Endothelial cell of umbilical vein (primary cell): ENCODE data around the gene CRKL.
"Not testable (repeated sequence)": the region's sequence is repeated elsewhere in the genome, so short reads cannot be mapped to it uniquely, and the experiment has no call there.

Experiments used
- CTCF ChIP-seq, 2 donors: IDR thresholded peaks; 1 replicate in 1 of 2; 2 replicates in 1 of 2; pipeline ENCODE4 v1.5.1; 2011; ENCODE audit warnings: low read length in 2 of 2, mild to moderate bottlenecking in 2 of 2, moderate library complexity in 2 of 2, control low read depth in 1 of 2, inconsistent platforms in 1 of 2, low read depth in 1 of 2; ENCODE audit not compliant: insufficient read depth in 1 of 2; ENCODE audit errors: extremely low read depth in 1 of 2
- EZH2 ChIP-seq: IDR thresholded peaks from 2 replicates; pipeline ENCODE4 v1.6.1; 2012; ENCODE audit warnings: borderline replicate concordance, low read depth, mild to moderate bottlenecking, moderate library complexity, low read length, inconsistent platforms; ENCODE audit not compliant: severe bottlenecking
- FOS ChIP-seq: IDR thresholded peaks from 2 replicates; pipeline ENCODE4 v1.6.1; 2011; ENCODE audit warnings: mild to moderate bottlenecking, low read length, moderate library complexity, borderline replicate concordance; ENCODE audit not compliant: insufficient read depth
- MAX ChIP-seq: IDR thresholded peaks from 2 replicates; pipeline ENCODE4 v1.6.1; 2011; ENCODE audit not compliant: insufficient read depth, insufficient read length
- MYC ChIP-seq: IDR thresholded peaks from one replicate; pipeline ENCODE4 v1.6.1; 2011; ENCODE audit warnings: mild to moderate bottlenecking, low read depth, low read length
- POLR2A ChIP-seq: IDR thresholded peaks from 2 replicates; pipeline ENCODE4 v1.6.1; 2012; ENCODE audit warnings: low read depth, mild to moderate bottlenecking, control low read depth, low read length
- POLR2AphosphoS5 ChIP-seq: IDR thresholded peaks from 2 replicates; pipeline ENCODE4 v1.6.1; 2012; ENCODE audit warnings: low read depth, mild to moderate bottlenecking, control low read depth, low read length, moderate library complexity; ENCODE audit not compliant: insufficient read depth

- not testable (repeated sequence) for TF ChIP-seq CTCF (IDR thresholded peaks at IDR 0.05; ENCODE audit: extremely low read depth in 1 of 2, insufficient read depth in 1 of 2, low read depth in 1 of 2, low read length in 2 of 2); FOS; POLR2A; POLR2AphosphoS5; EZH2; MYC; MAX
Measured at GRCh38 chr22:20939457-20940185, 22.4 kb downstream of the CRKL start.
